C4-2B (cell line): Measurements from ENCODE around the gene MEIS2.

Experiments used
- H3K27ac ChIP-seq: fragments of 450-650 bp; 2 replicates; pipeline ENCODE4 v1.5.1; 2017
- CTCF ChIP-seq: fragments of 450-650 bp; conservative IDR thresholded peaks from 2 replicates; pipeline ENCODE4 v1.5.1; 2017; ENCODE audit warnings: mild to moderate bottlenecking
- ZFX ChIP-seq: fragments of 450-650 bp; IDR thresholded peaks from 2 replicates; pipeline ENCODE4 v1.6.1; 2017

Gene MEIS2

DNA sequence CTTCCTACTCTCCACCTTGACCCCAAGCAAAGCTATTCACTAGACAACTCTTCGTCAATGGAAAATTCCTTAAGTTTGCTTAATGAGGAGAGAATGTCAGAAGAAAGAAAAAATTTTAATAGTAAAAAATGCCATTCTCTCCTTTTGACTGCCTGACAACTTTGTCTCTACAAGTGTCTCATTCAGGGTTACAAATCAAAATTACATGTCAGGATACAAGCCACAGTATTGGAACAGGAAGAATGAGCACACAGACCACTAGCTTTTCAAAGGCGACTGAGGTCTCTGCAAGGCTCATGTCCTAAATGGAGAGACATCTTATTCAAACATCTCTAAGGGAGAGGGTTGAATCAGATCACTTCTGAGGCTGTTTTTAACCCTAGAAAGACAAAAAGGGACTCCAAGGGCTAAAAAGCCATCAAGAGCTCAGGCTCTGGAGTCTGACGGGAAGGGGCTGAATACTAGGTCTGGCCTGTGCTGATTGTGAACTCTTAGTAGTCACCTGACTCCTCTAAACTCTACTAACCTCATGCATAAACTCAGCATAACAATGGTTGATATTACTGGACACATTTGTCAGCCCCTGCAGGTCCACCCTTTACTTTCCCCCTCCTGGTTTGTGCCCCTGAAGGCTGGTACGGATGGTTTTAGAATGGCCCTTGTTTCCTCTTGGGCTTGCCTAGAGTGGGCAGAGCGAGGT is 12.8 kb upstream of the MEIS2 start:
- H3K27ac ChIP-seq, result no peak overlapping the region
- TF ChIP-seq ZFX, result no peak
- no peak for TF ChIP-seq CTCF

- no peak overlapping the region for H3K27ac ChIP-seq
- TF ChIP-seq ZFX (no peak), CTCF (no peak)
Measured at GRCh38 chr15:37112171-37112570, 11.8 kb upstream of the MEIS2 start.

DNA sequence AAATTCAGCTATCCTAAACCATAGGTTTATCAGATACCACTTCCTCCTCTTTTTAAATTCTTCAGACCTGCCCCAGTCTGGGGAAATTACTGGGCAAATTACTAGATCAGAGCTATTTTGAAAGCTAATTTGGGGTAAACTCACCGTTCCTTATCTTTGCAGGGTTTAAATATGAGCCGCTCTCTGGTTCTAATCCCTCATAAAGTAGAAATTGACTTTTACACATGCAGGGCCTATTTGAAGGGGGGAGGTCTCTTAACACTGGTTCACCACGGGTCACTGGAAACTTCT is 11.0 kb upstream of the MEIS2 start:
- TF ChIP-seq ZFX (no peak), CTCF (no peak)

GRCh38 chr15:37109872-37110572 is 9.7 kb upstream of the MEIS2 start:
- no peak for TF ChIP-seq ZFX
- no peak overlapping the region for H3K27ac ChIP-seq

More for the DNA sequence above, 11.0 kb upstream of the MEIS2 start:
- no peak overlapping the region for H3K27ac ChIP-seq

DNA sequence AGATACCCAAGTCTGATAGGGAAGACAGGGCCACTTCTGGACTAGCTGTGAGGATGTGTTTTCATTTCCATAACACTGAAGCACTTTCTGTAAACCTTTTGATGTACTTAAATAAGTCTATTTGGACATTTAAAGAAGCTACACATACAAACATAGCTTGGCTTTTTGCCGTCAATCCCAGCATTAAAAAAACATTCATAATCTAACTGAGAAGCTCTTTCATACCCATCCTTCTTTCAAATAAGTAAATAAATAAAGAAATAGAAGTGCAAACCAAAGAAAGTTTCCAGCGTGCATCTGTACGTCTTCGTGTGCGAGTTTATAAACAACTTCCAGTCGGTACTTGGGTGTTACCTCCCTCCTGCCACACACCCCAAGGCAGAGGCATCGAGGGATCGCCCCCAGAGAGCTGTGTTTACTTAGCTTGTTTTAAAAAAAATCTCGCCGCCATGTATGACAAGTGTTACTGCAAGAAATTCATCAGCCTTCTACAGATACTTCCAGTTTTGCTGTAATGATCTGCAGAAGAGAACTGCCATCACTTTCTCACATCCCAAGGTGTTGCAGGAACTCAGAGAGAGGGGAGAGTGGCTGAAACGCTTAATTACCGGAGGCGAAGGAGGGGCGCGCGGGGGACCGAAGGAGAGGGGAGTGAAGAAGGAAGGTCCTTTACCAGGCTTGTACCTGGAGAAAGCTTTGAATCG is 9.0 kb upstream of the MEIS2 start:
- no peak for TF ChIP-seq ZFX
- TF ChIP-seq CTCF, result no peak
- H3K27ac ChIP-seq, result no peak overlapping the region

- TF ChIP-seq ZFX, result no peak
- no peak for TF ChIP-seq CTCF
- no peak overlapping the region for H3K27ac ChIP-seq
Measured at GRCh38 chr15:37108381-37109167, 8.2 kb upstream of the MEIS2 start.

DNA sequence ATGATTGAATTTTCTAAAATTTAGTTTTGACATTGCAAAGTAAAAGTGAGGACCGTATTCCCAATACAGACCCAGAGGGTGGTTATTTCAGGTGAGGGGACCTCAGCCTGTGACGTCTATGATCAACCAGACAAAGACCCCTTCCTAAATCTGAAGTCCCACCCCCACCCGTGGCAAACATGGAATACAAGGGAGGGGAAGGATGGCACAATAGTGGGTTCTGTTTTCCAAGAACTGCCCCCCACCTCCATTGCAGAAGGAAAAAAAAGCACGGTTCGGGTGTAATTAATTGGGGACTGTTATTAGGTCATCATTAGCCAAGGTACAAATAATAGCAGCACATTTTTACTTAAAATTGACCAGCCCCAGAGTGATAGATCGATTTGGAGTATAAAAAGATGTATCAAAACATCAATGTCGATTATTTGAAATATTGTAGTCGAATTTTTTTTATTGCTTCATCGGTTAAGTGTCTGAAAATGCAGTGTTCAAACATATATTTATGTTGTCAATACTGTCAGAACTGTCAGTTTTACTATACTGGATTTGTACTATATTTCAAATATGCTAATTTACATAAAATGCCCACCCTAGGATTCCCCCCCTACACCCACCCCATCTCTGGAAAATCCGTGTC is 7.5 kb upstream of the MEIS2 start:
- no peak overlapping the region for H3K27ac ChIP-seq
- TF ChIP-seq ZFX (no peak), CTCF (no peak)
